K562 (cell line): ENCODE results near the gene GALT. TPM values are rescaled to one million over a fixed set of nuclear protein-coding genes. Genes with fewer than 3 reads are reported as not detected.
A peak's percentile ranks its signal among the peaks of the same experiment; 100 is the strongest.

Experiments used
- CBFA2T2 ChIP-seq: fragments of 450-650 bp; conservative IDR thresholded peaks from 2 replicates; pipeline ENCODE4 v1.6.1; 2017; ENCODE audit warnings: mild to moderate bottlenecking
- CTCF ChIP-seq, 3 experiments: IDR thresholded peaks in 2 of 3; conservative IDR thresholded peaks in 1 of 3; 2 replicates each; pipeline ENCODE4 v1.5.1; 2011 to 2012; ENCODE audit warnings: low read length in 3 of 3, mild to moderate bottlenecking in 3 of 3, control low read depth in 2 of 3, improper control_type of control experiment in 1 of 3, inconsistent platforms in 1 of 3, low read depth in 1 of 3, mixed read lengths in 1 of 3, moderate library complexity in 1 of 3; ENCODE audit not compliant: insufficient read depth in 2 of 3
- HINFP ChIP-seq: fragments of 450-650 bp; conservative IDR thresholded peaks from 2 replicates; pipeline ENCODE4 v1.6.1; 2016; ENCODE audit warnings: missing genetic modification characterization, low read depth, mild to moderate bottlenecking, control low read depth, missing compliant biosample characterization
- MCM3 ChIP-seq: fragments of 450-650 bp; IDR thresholded peaks from 2 replicates; pipeline ENCODE4 v1.6.1; 2016
- MTA3 ChIP-seq: fragments of 450-650 bp; formaldehyde crosslinking; IDR thresholded peaks from 2 replicates; pipeline ENCODE4 v1.6.1; 2017; ENCODE audit warnings: mild to moderate bottlenecking, borderline replicate concordance
- NR2F6 ChIP-seq: fragments of 450-650 bp; formaldehyde crosslinking; IDR thresholded peaks from 2 replicates; pipeline ENCODE4 v1.4.0; 2020; ENCODE audit warnings: mild to moderate bottlenecking
- PRDM10 ChIP-seq: fragments of 450-650 bp; IDR thresholded peaks from 2 replicates; pipeline ENCODE4 v1.6.1; 2018; ENCODE audit not compliant: partially characterized antibody
- SIN3A ChIP-seq, 2 experiments: fragments of 150-350 bp in 1 of 2; IDR thresholded peaks; 2 replicates each; pipeline ENCODE4 v1.6.1; 2011 to 2016; ENCODE audit warnings: borderline replicate concordance in 2 of 2, low read depth in 2 of 2, low read length in 2 of 2, mild to moderate bottlenecking in 2 of 2, moderate library complexity in 2 of 2; ENCODE audit not compliant: control insufficient read depth in 1 of 2
- THRAP3 ChIP-seq: fragments of 450-650 bp; IDR thresholded peaks from 2 replicates; pipeline ENCODE4 v1.6.1; 2016; ENCODE audit warnings: mild to moderate bottlenecking, inconsistent platforms, borderline replicate concordance
- TOE1 ChIP-seq, 2 experiments: fragments of 450-650 bp in 1 of 2; sonication (generic) in 1 of 2; formaldehyde crosslinking in 1 of 2; IDR thresholded peaks; 2 replicates each; pipeline versions ENCODE4 v1.7.1 to v1.8.0; 2016 to 2022; ENCODE audit warnings: borderline replicate concordance in 2 of 2, mild to moderate bottlenecking in 2 of 2, antibody characterized with exemption in 1 of 2, inconsistent platforms in 1 of 2, low read depth in 1 of 2, missing genetic modification reagents in 1 of 2, moderate library complexity in 1 of 2
- WHSC1 ChIP-seq: IDR thresholded peaks from one replicate; pipeline ENCODE4 v1.6.1; 2012; ENCODE audit warnings: low read length, control low read depth, inconsistent platforms
- polyA plus RNA-seq, 8 experiments: library from polyadenylated mRNA; depleted of rRNA in 4 of 8; stranded (reverse) in 5 of 8; unstranded in 3 of 8; fragments of >200 nt; fragmentation: Nextera tagmentation in 2 of 8; fragmentation: Illumina TruSeq in 1 of 8; extraction: Ambion mirVana in 2 of 8; extraction: Trizol in 1 of 8; gene quantifications; 2 replicates each; pipeline versions ENCODE4 v1.2.1 to v1.2.3, GENCODE V29; 2011 to 2014; ENCODE audit warnings: inconsistent platforms in 1 of 8, missing spikeins in 1 of 8
- total RNA-seq, 7 experiments: library from RNA; depleted of rRNA in 6 of 7; stranded (reverse); fragments of >200 nt in 6 of 7; fragmentation: Illumina TruSeq in 2 of 7; extraction: Trizol in 2 of 7; gene quantifications; 2 replicates each; pipeline versions ENCODE4 v1.2.1 to v1.2.3, GENCODE V29; 2011 to 2021; ENCODE audit warnings: low replicate concordance in 1 of 7

Gene GALT
- total and polyA plus RNA-seq, 9 of the 15 experiments (the other 6 are each of a cell fraction or from before 2014, with no cell fraction given) = 7.3 to 29.2 (median 15.6) TPM

- TF ChIP-seq TOE1 (IDR thresholded peaks at IDR 0.05; ENCODE audit: borderline replicate concordance) (peak; percentile 93), TOE1 (CRISPR knock-in tag; IDR thresholded peaks at IDR 0.05; ENCODE audit: borderline replicate concordance, low read depth) (no peak), CBFA2T2 (peak; percentile 73), SIN3A (IDR thresholded peaks at IDR 0.05; ENCODE audit: borderline replicate concordance in 2 of 2, control insufficient read depth in 1 of 2, low read depth in 2 of 2, low read length in 2 of 2) (peak; percentile 42 to 86; a peak in 2 of 4 replicates), MCM3 (no peak), THRAP3 (no peak), PRDM10 (peak; percentile 97), MTA3 (peak; percentile 63; the same call in 1 of the 2 replicates), WHSC1 (no peak), NR2F6 (CRISPR knock-in tag) (no peak), HINFP (peak; percentile 34; the same call in 1 of the 2 replicates), CTCF (IDR thresholded peaks at IDR 0.05 in 2 of 3, conservative IDR thresholded peaks at IDR 0.05 in 1 of 3; ENCODE audit: insufficient read depth in 2 of 3, low read depth in 1 of 3, low read length in 3 of 3) (peak; percentile 65 to 97 (median 80))
Measured at GRCh38 chr9:34646211-34647083, at the start of gene GALT (continued).
